KG1 (cell line): ENCODE measurements around the gene TEX19.

Source experiments
- DNase-seq: peaks from one replicate; lab custom pipeline; 2025; lab: John Stamatoyannopoulos, UW

TEX19 gene

GRCh38 chr17:82321947-82322466 lies 37.0 kb upstream of the TEX19 start:
- DNase-seq, result no peak

- DNase-seq, result no peak
Observed at GRCh38 chr17:82322526-82323453, 36.3 kb upstream of the TEX19 start.

- DNase-seq, result no peak
Observed at GRCh38 chr17:82323514-82324234, 35.4 kb upstream of the TEX19 start.

- no peak for DNase-seq
Observed at GRCh38 chr17:82324566-82325285, 34.3 kb upstream of the TEX19 start.

- DNase-seq, result no peak
Observed at GRCh38 chr17:82325286-82326180, 33.5 kb upstream of the TEX19 start.

- no peak for DNase-seq
Observed at GRCh38 chr17:82327289-82327688, 31.8 kb upstream of the TEX19 start.

GRCh38 chr17:82327757-82328140 lies 31.3 kb upstream of the TEX19 start:
- DNase-seq, result no peak

- DNase-seq, result no peak
Observed at GRCh38 chr17:82328141-82328993, 30.7 kb upstream of the TEX19 start.

- DNase-seq, result no peak
Observed at GRCh38 chr17:82328994-82329507, 30.0 kb upstream of the TEX19 start.

- DNase-seq, result no peak
Observed at GRCh38 chr17:82329683-82330321, 29.2 kb upstream of the TEX19 start.

- no peak for DNase-seq
Observed at GRCh38 chr17:82330322-82331239, 28.5 kb upstream of the TEX19 start.

GRCh38 chr17:82331345-82331939 lies 27.6 kb upstream of the TEX19 start:
- DNase-seq, result no peak

- no peak for DNase-seq
Observed at GRCh38 chr17:82332669-82333278, 26.3 kb upstream of the TEX19 start.

GRCh38 chr17:82333279-82334171 lies 25.5 kb upstream of the TEX19 start, which contains the start of gene SECTM1:
Gene SECTM1 (minus strand): TSS chr17:82333766. CDS start chr17:82327240, 6,526 bp downstream.
- no peak for DNase-seq

GRCh38 chr17:82334204-82334621 lies 24.8 kb upstream of the TEX19 start:
- no peak for DNase-seq

GRCh38 chr17:82334622-82335394 lies 24.2 kb upstream of the TEX19 start:
- DNase-seq, result no peak
